Lower leg skin (tissue), 4 donors: ENCODE results near the gene FBXO45. TPM values are rescaled to one million over a fixed set of nuclear protein-coding genes. Genes with fewer than 3 reads are reported as not detected.
"Not testable (repeated sequence)": the region's sequence is repeated elsewhere in the genome, so short reads cannot be mapped to it uniquely, and the experiment has no call there.

Experiments
- DNase-seq, 2 donors: peaks; one replicate each; pipeline ENCODE4 v3.0.0-alpha.2; 2019; ENCODE audit warnings: low spot score in 2 of 2
- H3K4me3 ChIP-seq: fragments of 200-600 bp; sonication (generic); 2 replicates; pipeline ENCODE4 v1.5.1; 2017; ENCODE audit warnings: mild to moderate bottlenecking, low read depth; ENCODE audit not compliant: poor library complexity, severe bottlenecking
- CTCF ChIP-seq, 3 donors: fragments of 450-650 bp; IDR thresholded peaks; one replicate each; pipeline ENCODE4 v1.5.1; 2016; ENCODE audit warnings: antibody characterized with exemption in 3 of 3, mild to moderate bottlenecking in 3 of 3, moderate library complexity in 2 of 3
- POLR2A ChIP-seq, 2 donors: fragments of 450-650 bp; IDR thresholded peaks; one replicate each; pipeline ENCODE4 v1.6.1; 2016 to 2017; ENCODE audit warnings: antibody characterized with exemption in 2 of 2, mild to moderate bottlenecking in 1 of 2, moderate library complexity in 1 of 2
- WGBS, 2 donors: methylation state at CpG; one replicate each; pipeline ENCODE4 v1.1.5; 2018; 5-methylcytosine and 5-hydroxymethylcytosine counted together
- intact Hi-C: fragments of 100-400 bp; cut with DNase I; formaldehyde crosslinking; loops from one replicate; pipeline ENCODE4 v1.15.0; 2023; ENCODE audit warnings: low total_unique reads
- total RNA-seq, 4 donors: library from RNA; depleted of rRNA; stranded (reverse); fragments of >200 nt; gene quantifications; one replicate each; pipeline ENCODE4 v1.1.0, GENCODE V29; 2016

FBXO45 gene
- total RNA-seq, 4 donors from 2014 or later: 16.1 to 33.7 (median 28.0) TPM

- 33 to 35% methylated on average over 18 of the region's 18 CpGs for WGBS, 2 donors
- no peak overlapping the region for H3K4me3 ChIP-seq
- DNase-seq: no peak
- TF ChIP-seq POLR2A (IDR thresholded peaks at IDR 0.05) (no peak), CTCF (IDR thresholded peaks at IDR 0.05) (no peak)
- intact Hi-C loops: no loop called here
Measured at GRCh38 chr3:196537319-196537984, 31.0 kb upstream of the FBXO45 start.

DNA sequence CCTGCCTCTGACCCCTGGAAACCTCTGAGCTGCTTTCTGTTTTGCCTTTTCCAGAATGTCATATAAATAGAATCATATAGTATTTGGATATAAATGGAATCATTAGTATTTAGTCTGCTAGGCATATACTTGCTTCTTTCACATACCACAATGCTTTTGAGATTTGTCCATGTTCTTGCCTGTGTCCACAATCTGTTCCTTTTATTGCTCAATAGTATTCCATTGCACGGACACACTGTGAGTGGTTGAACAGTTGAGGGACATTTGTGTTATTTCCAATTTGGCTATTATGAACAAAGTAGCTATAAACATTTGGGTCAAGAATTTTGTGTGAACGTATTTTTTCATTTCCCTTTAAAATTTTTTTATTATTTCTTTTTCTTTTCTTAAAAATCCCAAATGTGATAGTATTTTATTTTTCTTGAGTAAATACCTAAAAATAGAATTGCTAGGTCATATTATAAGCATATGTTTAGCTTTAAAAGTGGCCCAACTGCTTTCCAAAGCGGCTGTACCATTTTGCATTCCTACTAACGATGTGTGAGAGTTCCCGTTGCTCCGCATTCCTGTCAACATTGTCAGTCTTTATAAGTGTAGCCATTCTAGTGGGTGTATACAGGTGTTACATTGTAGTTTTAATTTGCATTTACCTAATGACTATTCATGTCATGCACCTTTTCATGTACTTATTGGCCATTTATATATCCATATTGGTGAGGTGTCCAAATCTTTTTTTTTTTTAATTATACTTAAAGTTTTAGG is 26.6 kb upstream of the FBXO45 start:
- WGBS, 2 donors: 80 to 88% methylated on average over 6 of the region's 6 CpGs
- intact Hi-C loops: loop anchor here (10.0 kb wide), 1 partner anchor 143 kb away; no protein-coding TSS in a partner anchor
- no peak for DNase-seq
- H3K4me3 ChIP-seq: no peak overlapping the region
- no peak for TF ChIP-seq POLR2A (IDR thresholded peaks at IDR 0.05)
- TF ChIP-seq CTCF (IDR thresholded peaks at IDR 0.05): no peak

GRCh38 chr3:196544491-196544992 is 23.9 kb upstream of the FBXO45 start:
- no peak overlapping the region for H3K4me3 ChIP-seq
- DNase-seq: no peak
- intact Hi-C loops: loop anchor here (10.0 kb wide), 1 partner anchor 140 kb away; no protein-coding TSS in a partner anchor
- TF ChIP-seq POLR2A (IDR thresholded peaks at IDR 0.05) (no peak), CTCF (IDR thresholded peaks at IDR 0.05) (no peak)
- 94% methylated on average over 2 of the region's 2 CpGs for WGBS, 2 donors

DNA sequence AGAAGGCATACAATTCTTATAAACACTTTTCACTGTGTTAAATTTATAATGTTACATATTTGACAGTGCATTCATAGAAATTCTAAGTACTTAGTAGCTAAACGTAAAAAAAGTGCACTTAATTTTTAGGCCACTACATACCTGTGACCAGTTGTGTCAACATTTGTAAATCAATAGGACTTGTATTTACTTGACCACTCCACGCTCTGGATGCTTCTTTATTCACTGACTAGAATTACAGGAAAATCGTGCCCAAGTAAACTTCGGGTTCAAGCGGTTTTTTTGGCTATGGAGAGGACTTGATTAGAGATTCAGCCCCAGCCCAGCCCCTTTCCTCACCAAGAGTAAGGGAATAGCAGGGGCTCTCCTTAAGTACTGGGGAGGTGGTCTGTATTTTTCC is 21.9 kb upstream of the FBXO45 start:
- DNase-seq: no peak
- no peak overlapping the region for H3K4me3 ChIP-seq
- TF ChIP-seq POLR2A (IDR thresholded peaks at IDR 0.05): no peak
- no peak for TF ChIP-seq CTCF (IDR thresholded peaks at IDR 0.05)
- intact Hi-C loops: loop anchor here (10.0 kb wide), 1 partner anchor 138 kb away; no protein-coding TSS in a partner anchor
- 81% methylated on average over 5 of the region's 5 CpGs for WGBS, 2 donors

GRCh38 chr3:196547067-196547466 is 21.4 kb upstream of the FBXO45 start:
- intact Hi-C loops: loop anchor here (10.0 kb wide), 1 partner anchor 138 kb away; no protein-coding TSS in a partner anchor
- WGBS, 2 donors: 89 to 96% methylated on average over 2 of the region's 2 CpGs
- no peak overlapping the region for H3K4me3 ChIP-seq
- TF ChIP-seq CTCF (IDR thresholded peaks at IDR 0.05): no peak
- no peak for TF ChIP-seq POLR2A (IDR thresholded peaks at IDR 0.05)
- no peak for DNase-seq

GRCh38 chr3:196549312-196549711 is 19.1 kb upstream of the FBXO45 start:
- WGBS, 2 donors: 92 to 94% methylated on average over 1 of the region's 1 CpG
- not testable (repeated sequence) for H3K4me3 ChIP-seq, DNase-seq
- intact Hi-C loops: loop anchor here (10.0 kb wide), 1 partner anchor 135 kb away; no protein-coding TSS in a partner anchor

GRCh38 chr3:196550172-196550571 is 18.3 kb upstream of the FBXO45 start:
- WGBS, 2 donors: 79 to 89% methylated on average over 3 of the region's 3 CpGs
- DNase-seq, intact Hi-C loops, H3K4me3 ChIP-seq: not testable (repeated sequence)
